ENCODE measurements around the gene TRAF3IP1.

DNA sequence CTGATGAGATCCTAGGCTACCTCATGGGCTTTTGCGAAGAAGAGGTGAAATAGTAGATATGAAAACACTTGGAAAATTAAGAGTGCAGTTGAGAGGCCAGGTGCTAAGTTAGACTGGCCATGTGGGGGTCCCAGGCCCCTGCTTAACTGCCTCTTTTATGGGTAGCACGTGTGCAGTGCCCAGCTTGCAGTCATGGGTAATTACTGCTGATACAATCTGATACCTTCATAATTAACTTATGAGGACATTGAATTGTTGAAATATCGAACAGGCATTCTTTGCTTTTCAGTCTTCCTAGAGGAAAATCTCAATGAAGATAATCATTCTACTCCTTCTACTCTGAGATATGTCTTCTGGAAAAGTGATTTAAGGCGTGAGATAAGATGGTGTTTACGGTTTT is 11.6 kb downstream of the TRAF3IP1 start:
- TF ChIP-seq ZNF318 (CRISPR knock-in tag; IDR thresholded peaks at IDR 0.05) (no peak), CTCF (CRISPR knock-in tag; IDR thresholded peaks at IDR 0.05) (no peak), TAF15 (IDR thresholded peaks at IDR 0.05; ENCODE audit: low read depth, low read length, poor library complexity, severe bottlenecking) (no peak)
